Measurements from ENCODE around the gene WNT3A. TPM values are rescaled to one million over a fixed set of nuclear protein-coding genes. Genes with fewer than 3 reads are reported as not detected.

Gene WNT3A
- total and polyA plus RNA-seq, 9 of the 15 experiments (the other 6 are each of a cell fraction or from before 2014, with no cell fraction given): not detected

DNA sequence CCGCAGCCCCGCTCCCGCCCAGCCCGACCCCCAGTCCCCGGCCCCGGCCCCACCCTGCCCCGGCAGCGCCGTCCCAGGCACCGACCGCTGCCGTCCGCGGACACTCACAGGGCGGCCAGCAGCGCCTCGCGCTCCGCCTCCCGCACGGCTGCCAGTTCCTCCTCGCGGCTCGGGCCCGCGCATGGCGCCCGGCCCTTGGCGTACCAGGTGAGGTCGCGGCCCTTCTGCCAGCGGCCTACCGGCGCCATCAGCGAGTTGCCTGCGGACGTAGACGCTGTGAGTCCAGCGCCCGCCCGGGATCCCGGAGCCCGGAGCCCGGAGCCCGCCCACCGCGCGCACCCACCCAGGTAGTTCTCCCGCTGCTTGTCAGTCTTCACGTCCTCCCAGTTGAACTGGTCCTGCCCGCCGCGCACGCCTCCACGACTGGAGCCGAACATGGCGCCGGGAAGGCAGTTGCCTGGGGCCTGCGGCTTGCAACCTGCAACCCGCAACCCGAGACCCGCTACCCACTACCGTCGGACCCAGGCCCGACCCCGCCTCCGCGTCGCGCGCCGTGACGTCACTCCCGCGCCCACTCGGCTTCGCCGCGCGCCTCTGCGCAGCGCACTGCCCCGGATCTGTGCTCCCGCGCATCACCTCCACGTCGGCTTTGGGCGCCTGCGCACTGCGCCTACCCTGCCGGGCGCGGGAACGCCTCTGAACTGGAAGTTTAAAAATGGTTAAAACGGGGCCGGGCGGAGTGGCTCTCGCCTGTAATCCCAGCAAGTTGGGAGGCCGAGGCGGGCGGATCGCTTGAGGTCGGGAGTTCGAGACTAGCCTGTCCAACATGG, 96.2 kb downstream of the WNT3A start, which contains the start of gene C1orf35 (continued):
- TF ChIP-seq, protein P1, sequence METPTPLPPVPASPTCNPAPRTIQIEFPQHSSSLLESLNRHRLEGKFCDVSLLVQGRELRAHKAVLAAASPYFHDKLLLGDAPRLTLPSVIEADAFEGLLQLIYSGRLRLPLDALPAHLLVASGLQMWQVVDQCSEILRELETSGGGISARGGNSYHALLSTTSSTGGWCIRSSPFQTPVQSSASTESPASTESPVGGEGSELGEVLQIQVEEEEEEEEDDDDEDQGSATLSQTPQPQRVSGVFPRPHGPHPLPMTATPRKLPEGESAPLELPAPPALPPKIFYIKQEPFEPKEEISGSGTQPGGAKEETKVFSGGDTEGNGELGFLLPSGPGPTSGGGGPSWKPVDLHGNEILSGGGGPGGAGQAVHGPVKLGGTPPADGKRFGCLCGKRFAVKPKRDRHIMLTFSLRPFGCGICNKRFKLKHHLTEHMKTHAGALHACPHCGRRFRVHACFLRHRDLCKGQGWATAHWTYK (CRISPR knock-in tag; IDR thresholded peaks at IDR 0.05): no peak
- TF ChIP-seq MECOM (CRISPR knock-in tag; IDR thresholded peaks at IDR 0.05) (no peak), NUFIP1 (IDR thresholded peaks at IDR 0.05; ENCODE audit: partially characterized antibody) (no peak), ZNF507 (tag; conservative IDR thresholded peaks at IDR 0.05) (no peak), RBM22 (IDR thresholded peaks at IDR 0.05; ENCODE audit: low read depth, low read length, poor library complexity, severe bottlenecking) (peak; percentile 13), XRCC3 (IDR thresholded peaks at IDR 0.05) (no peak), CBFB (CRISPR knock-in tag; IDR thresholded peaks at IDR 0.05) (0 out of 2 replicates have a peak, but pooled peaks have one; percentile 48), NFE2L1 (tag; IDR thresholded peaks at IDR 0.05; ENCODE audit: borderline replicate concordance, low read depth) (no peak), ILF3 (IDR thresholded peaks at IDR 0.05; ENCODE audit: borderline replicate concordance) (no peak)
- TF ChIP-seq, protein P2, sequence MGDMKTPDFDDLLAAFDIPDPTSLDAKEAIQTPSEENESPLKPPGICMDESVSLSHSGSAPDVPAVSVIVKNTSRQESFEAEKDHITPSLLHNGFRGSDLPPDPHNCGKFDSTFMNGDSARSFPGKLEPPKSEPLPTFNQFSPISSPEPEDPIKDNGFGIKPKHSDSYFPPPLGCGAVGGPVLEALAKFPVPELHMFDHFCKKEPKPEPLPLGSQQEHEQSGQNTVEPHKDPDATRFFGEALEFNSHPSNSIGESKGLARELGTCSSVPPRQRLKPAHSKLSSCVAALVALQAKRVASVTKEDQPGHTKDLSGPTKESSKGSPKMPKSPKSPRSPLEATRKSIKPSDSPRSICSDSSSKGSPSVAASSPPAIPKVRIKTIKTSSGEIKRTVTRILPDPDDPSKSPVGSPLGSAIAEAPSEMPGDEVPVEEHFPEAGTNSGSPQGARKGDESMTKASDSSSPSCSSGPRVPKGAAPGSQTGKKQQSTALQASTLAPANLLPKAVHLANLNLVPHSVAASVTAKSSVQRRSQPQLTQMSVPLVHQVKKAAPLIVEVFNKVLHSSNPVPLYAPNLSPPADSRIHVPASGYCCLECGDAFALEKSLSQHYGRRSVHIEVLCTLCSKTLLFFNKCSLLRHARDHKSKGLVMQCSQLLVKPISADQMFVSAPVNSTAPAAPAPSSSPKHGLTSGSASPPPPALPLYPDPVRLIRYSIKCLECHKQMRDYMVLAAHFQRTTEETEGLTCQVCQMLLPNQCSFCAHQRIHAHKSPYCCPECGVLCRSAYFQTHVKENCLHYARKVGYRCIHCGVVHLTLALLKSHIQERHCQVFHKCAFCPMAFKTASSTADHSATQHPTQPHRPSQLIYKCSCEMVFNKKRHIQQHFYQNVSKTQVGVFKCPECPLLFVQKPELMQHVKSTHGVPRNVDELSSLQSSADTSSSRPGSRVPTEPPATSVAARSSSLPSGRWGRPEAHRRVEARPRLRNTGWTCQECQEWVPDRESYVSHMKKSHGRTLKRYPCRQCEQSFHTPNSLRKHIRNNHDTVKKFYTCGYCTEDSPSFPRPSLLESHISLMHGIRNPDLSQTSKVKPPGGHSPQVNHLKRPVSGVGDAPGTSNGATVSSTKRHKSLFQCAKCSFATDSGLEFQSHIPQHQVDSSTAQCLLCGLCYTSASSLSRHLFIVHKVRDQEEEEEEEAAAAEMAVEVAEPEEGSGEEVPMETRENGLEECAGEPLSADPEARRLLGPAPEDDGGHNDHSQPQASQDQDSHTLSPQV (IDR thresholded peaks at IDR 0.05): peak; percentile 53; the same call in 1 of the 2 replicates
- TF ChIP-seq, protein P3, sequence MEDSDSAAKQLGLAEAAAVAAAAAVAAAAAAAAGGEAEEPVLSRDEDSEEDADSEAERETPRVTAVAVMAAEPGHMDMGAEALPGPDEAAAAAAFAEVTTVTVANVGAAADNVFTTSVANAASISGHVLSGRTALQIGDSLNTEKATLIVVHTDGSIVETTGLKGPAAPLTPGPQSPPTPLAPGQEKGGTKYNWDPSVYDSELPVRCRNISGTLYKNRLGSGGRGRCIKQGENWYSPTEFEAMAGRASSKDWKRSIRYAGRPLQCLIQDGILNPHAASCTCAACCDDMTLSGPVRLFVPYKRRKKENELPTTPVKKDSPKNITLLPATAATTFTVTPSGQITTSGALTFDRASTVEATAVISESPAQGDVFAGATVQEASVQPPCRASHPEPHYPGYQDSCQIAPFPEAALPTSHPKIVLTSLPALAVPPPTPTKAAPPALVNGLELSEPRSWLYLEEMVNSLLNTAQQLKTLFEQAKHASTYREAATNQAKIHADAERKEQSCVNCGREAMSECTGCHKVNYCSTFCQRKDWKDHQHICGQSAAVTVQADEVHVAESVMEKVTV (CRISPR knock-in tag; IDR thresholded peaks at IDR 0.05): no peak
- TF ChIP-seq, protein P4, sequence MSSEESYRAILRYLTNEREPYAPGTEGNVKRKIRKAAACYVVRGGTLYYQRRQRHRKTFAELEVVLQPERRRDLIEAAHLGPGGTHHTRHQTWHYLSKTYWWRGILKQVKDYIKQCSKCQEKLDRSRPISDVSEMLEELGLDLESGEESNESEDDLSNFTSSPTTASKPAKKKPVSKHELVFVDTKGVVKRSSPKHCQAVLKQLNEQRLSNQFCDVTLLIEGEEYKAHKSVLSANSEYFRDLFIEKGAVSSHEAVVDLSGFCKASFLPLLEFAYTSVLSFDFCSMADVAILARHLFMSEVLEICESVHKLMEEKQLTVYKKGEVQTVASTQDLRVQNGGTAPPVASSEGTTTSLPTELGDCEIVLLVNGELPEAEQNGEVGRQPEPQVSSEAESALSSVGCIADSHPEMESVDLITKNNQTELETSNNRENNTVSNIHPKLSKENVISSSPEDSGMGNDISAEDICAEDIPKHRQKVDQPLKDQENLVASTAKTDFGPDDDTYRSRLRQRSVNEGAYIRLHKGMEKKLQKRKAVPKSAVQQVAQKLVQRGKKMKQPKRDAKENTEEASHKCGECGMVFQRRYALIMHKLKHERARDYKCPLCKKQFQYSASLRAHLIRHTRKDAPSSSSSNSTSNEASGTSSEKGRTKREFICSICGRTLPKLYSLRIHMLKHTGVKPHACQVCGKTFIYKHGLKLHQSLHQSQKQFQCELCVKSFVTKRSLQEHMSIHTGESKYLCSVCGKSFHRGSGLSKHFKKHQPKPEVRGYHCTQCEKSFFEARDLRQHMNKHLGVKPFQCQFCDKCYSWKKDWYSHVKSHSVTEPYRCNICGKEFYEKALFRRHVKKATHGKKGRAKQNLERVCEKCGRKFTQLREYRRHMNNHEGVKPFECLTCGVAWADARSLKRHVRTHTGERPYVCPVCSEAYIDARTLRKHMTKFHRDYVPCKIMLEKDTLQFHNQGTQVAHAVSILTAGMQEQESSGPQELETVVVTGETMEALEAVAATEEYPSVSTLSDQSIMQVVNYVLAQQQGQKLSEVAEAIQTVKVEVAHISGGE (CRISPR knock-in tag; IDR thresholded peaks at IDR 0.05): no peak
- TF ChIP-seq, protein P5, sequence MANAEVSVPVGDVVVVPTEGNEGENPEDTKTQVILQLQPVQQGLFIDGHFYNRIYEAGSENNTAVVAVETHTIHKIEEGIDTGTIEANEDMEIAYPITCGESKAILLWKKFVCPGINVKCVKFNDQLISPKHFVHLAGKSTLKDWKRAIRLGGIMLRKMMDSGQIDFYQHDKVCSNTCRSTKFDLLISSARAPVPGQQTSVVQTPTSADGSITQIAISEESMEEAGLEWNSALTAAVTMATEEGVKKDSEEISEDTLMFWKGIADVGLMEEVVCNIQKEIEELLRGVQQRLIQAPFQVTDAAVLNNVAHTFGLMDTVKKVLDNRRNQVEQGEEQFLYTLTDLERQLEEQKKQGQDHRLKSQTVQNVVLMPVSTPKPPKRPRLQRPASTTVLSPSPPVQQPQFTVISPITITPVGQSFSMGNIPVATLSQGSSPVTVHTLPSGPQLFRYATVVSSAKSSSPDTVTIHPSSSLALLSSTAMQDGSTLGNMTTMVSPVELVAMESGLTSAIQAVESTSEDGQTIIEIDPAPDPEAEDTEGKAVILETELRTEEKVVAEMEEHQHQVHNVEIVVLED (CRISPR knock-in tag; IDR thresholded peaks at IDR 0.05): peak; percentile 96
